H1 (cell line): ENCODE data around the gene SWT1. TPM values are rescaled to one million over a fixed set of nuclear protein-coding genes. Genes with fewer than 3 reads are reported as not detected.

Experiments
- CHD7 ChIP-seq: fragments of 300-600 bp; sonication (generic); IDR thresholded peaks from 2 replicates; pipeline ENCODE4 v1.7.1; 2012; ENCODE audit warnings: low read length, moderate library complexity, mild to moderate bottlenecking, inconsistent platforms; ENCODE audit not compliant: insufficient replicate concordance
- EZH2 ChIP-seq: fragments of 200-600 bp; sonication (generic); IDR thresholded peaks from 2 replicates; pipeline ENCODE4 v1.7.1; 2012; ENCODE audit warnings: low read depth, mild to moderate bottlenecking, moderate library complexity, low read length, inconsistent platforms; ENCODE audit not compliant: severe bottlenecking
- PHF8 ChIP-seq: fragments of 200-600 bp; sonication (generic); conservative IDR thresholded peaks from 2 replicates; pipeline ENCODE4 v1.7.1; 2012; ENCODE audit warnings: low read depth, mild to moderate bottlenecking, inconsistent platforms, low read length, moderate library complexity
- TAF1 ChIP-seq: IDR thresholded peaks from 2 replicates; pipeline ENCODE4 v1.6.1; 2011; ENCODE audit warnings: mild to moderate bottlenecking, low read depth, low read length
- polyA plus RNA-seq, 7 experiments: library from polyadenylated mRNA; depleted of rRNA in 3 of 7; stranded (reverse) in 5 of 7; unstranded in 2 of 7; fragments of >200 nt in 5 of 7; fragments of 200-250 nt in 2 of 7; gene quantifications; 1 replicate in 5 of 7; 2 replicates in 1 of 7; 4 replicates in 1 of 7; pipeline versions ENCODE4 v1.2.1 to v1.2.3, GENCODE V29; 2011 to 2013; ENCODE audit warnings: missing spikeins in 2 of 7, mixed read lengths in 2 of 7
- total RNA-seq: library from RNA; stranded (reverse); fragmentation: NEBNext Ultra II Directional; extraction: Animal tissue kit (Norgen Biotek cat#: 25700); gene quantifications from 2 replicates; pipeline ENCODE4 v1.2.1, GENCODE V29; 2021
- TF ChIP-seq, protein P1 (sequence below): IDR thresholded peaks from 2 replicates; pipeline ENCODE4 v1.6.1; 2012; ENCODE audit warnings: inconsistent platforms

Gene SWT1
- total and polyA plus RNA-seq, 2 of the 8 experiments (the other 6 are each of a cell fraction or from before 2014, with no cell fraction given), result 1.4 to 6.2 TPM

DNA sequence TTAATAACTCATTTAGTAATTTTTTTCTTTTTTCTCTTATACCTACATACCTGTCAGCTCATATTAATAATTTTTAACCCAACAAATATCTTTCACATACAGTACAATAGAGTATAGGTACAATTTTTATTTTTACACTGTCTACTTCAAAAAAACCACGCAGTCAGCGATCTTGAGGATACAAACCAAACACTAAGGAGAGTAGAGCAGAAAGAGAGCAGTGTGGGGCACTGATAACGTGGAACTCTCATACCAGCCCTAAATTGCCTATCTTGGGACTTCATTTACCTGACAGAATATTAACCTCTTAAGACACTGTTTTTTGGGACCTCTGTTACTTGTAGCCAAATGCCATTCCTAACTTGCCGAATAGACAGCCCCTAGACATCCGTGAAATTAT is 5.8 kb upstream of the SWT1 start (continued):
- TF ChIP-seq CHD7 (no peak), TAF1 (no peak), PHF8 (no peak), EZH2 (no peak)
- TF ChIP-seq, protein P1, sequence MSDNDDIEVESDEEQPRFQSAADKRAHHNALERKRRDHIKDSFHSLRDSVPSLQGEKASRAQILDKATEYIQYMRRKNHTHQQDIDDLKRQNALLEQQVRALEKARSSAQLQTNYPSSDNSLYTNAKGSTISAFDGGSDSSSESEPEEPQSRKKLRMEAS, result no peak
